GM11168 (cell line): ENCODE data around the gene USP34.
"Not testable (repeated sequence)": the region's sequence is repeated elsewhere in the genome, so short reads cannot be mapped to it uniquely, and the experiment has no call there.

Experiments
- in situ Hi-C: fragments of 300-500 bp; cut with MboI; formaldehyde crosslinking; loops from one replicate; pipeline ENCODE4 v1.12.0; 2022; ENCODE audit warnings: low sequenced_read_pairs; ENCODE audit not compliant: unreplicated experiment

Gene USP34

DNA sequence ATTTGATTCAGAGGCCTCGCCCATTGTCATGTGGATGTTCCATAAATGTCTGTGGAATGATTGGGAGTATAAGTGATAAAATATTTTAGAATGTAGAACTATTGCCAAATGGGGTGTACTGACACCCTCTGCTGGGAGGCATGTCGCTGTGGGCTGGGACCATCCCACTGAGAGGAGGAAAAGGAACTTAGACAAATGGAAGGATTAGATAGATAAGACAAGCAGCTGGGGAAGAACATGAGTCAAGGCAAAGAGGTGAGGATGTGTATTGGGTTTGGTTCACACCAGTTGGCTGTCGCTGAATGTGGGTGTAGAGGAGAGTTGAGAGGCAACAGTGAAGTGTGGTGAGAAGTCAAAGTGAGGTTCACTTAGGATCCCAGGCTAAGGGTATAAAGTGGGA, 304.9 kb downstream of the USP34 start:
- in situ Hi-C loops: no loop called here

DNA sequence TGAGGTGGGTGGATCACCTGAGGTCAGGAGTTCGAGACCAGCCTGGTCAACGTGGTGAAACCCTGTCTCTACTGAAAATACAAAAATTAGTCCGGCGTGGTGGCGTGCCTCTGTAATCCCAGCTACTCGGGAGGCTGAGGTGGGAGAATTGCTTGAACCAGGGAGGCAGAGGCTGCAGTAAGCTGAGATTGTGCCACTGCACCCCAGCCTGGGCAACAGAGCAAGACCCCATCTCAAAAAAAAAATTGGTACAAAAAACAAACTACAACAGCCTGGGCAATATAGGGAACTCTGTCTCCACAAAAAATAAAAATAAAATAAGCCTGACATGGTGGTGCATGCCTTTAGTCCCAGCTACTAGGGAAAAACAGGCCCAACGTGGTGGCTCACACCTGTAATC, 305.8 kb downstream of the USP34 start:
- in situ Hi-C loops: not testable (repeated sequence)

DNA sequence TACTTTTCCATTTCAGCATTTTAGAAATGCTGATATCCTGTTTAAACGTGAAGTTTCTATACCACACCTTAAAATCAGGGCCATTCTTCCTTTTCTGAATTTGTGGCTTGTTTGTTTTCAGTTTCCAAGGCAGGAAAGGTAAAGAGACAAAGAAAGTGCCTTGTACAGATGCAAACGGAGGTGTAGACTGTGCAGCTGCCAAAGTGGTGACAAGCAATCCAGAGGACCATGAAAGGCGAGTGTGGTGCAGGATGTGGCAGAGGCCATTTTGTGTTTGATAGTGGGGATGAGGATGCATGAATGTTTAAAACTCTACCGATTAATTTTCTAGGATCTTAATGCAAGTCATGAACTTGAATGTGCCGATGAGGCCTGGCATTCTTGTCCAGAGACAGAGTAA, 308.2 kb downstream of the USP34 start:
- in situ Hi-C loops: no loop called here

DNA sequence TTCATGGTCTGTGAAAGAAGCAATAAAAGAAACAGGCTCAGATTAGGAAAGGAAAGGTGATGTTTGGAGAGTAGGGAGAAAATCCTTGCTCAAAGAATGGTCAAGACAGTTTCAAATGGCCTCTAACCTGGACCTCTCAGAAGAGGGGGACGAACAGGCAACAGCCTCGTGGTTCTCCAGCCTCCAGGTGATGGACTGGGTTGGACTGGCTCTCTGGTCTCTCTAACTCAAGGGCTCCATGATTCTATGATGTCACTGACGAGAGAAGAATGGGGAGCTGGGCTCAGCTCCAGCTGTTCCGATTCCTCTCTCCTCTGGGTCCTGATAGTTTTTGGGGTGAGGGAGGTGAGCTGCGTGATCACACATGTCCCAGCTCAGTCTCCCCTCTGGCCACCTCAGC, 309.0 kb downstream of the USP34 start, which contains the start of gene C2orf74:
TSS of gene C2orf74 (plus strand) at position 301 of the 400 bp plus-strand sequence. CDS start 327 bp downstream, outside the sequence.
- in situ Hi-C loops: no loop called here

DNA sequence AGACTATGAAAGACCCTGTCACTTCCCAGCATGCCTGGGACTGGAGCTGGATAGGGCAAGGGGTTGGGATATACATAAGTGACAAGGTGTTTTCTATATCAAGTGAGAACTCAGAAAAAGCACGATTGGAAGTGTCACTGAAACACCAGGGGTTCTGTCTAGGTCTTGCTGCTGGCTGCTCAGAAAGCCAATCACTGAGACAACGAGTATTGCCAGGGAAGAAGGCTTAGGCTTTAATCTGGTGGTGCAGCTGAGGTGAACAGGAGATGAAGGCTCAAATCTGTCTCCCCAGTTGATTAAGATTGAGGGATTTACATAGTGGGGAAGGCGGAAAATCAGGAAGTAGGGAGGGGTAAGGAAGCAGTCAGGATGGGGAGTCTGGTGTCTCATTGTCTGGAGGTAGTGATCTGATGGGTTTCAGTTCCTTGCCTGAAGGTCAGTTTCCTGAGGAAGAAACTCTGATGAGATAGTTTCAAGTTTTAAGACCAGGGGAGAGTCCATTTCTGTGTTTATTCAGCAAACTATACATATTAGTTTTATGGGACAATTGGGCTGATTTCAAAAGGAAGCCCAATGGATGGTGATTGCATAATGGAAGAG, 312.4 kb downstream of the USP34 start:
- in situ Hi-C loops: no loop called here

DNA sequence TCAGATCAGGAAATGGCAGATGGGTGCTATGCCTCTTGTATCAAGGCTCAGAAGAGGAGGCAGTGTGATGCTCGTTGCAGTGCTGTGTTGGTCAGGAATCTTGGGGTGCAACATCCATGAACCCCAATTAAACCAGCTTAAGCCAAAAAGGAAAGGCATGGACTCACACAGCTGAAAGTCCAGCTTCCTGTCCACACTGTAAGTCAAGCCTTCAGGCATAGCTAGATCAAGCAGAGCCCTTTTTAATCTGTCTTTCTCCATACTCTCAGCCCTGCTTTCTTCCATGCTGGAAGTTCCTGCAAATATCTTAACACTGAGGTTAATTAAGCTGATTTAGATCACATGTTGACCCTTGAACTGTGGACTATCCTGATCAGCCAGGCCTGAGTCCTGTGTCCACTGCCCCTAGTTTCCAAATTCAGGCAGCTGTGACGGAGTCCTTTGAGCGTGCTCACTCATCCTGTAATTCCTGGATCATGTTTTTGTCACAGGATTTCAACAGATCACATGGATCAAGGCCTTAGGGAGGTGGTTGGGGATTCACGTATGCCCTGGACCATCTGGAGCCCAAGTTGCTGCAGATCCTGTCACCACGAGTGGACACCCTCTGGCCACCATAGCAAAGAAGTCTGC, 313.4 kb downstream of the USP34 start:
- in situ Hi-C loops: no loop called here

DNA sequence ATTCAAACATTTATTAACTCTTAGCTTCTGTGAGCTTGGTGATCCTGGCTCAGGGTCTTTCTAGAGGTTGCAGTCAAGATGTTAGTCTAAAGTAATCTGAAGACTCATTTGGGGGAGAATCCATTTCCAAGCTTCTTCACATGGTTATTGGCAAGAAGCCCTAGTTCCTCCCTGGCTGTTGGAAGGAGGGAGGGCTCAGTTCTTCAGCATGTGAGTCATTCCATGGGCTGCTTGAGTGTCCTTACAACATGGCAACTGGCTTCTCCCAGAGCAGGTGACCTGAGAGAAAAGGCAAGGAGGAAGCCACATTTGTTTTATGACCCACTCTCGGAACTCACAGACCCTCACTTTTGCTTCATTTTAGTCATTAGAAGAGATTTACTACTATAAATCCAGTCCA, 319.5 kb downstream of the USP34 start:
- in situ Hi-C loops: no loop called here

DNA sequence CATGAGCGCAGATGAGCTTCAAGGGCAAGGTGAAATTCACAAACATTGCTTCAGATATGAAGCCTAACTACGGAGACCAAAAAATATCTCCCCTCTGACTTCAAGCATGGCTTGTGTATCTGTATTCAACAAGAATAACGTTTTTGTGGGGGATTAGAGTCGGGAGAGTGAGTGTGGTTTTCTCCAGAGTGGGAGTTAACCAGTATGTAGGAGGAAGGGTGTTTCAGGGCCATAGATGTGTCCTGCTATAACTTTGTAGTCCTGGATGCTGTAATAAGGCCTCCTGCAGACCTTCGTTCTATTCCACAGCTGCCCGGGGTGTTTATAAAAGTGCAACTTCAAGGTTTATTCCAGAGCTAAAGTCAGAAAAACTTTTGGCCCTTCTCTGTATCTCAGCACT, 321.8 kb downstream of the USP34 start:
- in situ Hi-C loops: no loop called here

DNA sequence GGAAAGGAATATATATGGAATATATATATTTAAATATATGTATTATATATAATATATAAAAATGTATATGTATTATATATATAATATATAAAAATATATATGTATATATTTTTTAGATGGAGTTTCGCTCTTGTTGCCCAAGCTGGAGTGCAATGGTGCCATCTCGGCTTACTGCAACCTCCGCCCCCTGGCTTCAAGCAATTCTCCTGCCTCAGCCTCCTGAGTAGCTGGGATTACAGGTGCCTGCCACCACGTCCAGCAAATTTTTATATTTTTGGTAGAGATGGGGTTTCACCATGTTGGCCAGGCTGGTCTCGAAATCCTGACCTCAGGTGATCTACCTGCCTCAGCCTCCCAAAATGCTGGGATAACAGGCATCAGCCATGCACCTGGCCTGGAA, 322.8 kb downstream of the USP34 start:
- in situ Hi-C loops: not testable (repeated sequence)

DNA sequence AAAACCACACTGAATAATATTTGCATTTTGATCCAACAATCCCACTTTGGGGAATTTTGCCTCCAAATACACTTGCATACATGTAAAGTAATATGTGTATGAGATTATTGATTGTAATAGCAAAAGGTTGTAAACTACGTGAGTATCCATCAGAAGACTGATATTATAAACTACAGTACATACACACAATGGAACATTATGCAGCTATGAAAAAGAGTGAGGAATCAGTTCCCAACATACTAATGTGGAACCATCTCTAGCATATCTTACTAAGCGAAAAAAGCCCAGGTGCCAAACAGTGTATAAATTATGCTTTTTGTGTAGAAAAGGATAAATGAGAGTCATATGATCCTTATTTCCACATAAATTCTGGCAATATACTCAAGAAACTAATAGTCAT, 324.9 kb downstream of the USP34 start:
- in situ Hi-C loops: no loop called here

DNA sequence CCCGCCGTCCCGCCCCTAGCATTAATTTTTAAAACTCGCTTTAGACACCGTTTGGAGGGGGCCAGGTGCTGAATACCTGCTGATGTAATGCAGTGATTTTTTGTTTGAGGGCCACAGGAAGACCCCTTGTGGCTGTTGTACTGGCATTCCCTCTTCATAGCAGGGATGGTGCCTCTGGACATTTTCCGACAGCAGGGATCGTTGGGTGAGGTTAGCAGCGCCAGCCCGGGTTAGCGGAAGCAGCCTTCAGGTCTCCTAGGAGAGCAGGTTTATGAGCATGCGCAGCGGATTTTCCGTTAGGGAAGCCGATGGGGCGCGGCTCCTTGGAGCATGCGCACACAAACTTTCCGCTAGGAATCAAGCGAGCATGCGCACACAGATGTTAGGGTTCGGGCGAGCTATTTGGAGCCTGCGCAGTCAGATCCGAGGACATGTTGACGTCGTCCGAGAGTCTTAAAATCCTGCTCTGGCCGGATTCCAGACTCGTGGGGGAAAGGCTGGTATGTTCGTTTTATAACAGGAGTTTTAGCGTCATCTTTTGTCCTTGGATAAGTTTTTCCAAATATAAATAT, 326.1 kb downstream of the USP34 start:
- in situ Hi-C loops: no loop called here

DNA sequence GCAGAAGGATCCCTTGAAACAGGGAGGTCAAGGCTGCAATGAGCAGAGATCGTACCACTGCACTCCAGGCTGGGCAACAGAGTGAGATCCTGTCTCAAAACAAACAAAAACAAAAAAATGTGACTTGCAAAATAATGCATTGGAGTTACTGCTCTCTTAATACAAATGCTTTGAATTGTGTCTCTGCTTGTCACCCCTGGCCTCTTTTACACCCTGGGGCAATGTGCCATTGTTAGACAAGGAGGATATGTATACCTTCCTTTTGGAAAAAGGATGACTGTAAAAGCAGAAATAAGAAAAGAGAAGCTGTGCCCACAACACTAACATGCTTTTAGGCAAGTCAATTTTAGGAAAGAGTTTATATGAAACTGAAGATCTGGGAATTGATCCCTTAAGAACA, 329.7 kb downstream of the USP34 start:
- in situ Hi-C loops: no loop called here

DNA sequence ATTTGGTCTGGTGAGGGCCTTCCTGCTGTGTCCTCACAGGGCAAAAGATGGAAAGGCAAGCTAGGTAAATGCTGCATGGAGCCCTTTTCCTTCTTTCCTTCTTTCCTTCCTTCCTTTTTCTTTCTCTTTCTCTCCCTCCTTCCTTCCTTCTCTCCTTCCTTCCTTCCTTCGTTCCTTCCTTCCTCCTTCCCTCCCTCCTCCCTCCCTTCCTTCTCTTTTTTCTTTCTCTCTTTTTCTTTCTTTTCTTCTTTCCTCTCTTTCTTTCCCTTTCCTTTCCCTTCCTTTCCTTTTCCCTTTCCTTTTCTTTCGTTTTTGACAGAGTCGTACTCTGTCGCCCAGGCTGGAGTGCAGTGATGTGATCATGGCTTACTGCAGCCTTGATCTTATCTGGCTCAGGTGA, 332.0 kb downstream of the USP34 start:
- in situ Hi-C loops: no loop called here
